Gastrocnemius medialis (tissue), 4 donors: ENCODE results near the gene CLHC1.

Experiments
- CTCF ChIP-seq, 5 experiments: fragments of 450-650 bp in 3 of 5; fragments of 200-600 bp in 2 of 5; sonication (generic) in 2 of 5; IDR thresholded peaks in 4 of 5; conservative IDR thresholded peaks in 1 of 5; 1 replicate in 4 of 5; 2 replicates in 1 of 5; pipeline ENCODE4 v1.5.1; 2016 to 2019; ENCODE audit warnings: antibody characterized with exemption in 5 of 5, mild to moderate bottlenecking in 3 of 5, moderate library complexity in 3 of 5
- POLR2A ChIP-seq, 2 donors: fragments of 450-650 bp; IDR thresholded peaks; one replicate each; pipeline ENCODE4 v1.6.1; 2017; ENCODE audit warnings: antibody characterized with exemption in 2 of 2, mild to moderate bottlenecking in 2 of 2, moderate library complexity in 2 of 2

- TF ChIP-seq POLR2A (IDR thresholded peaks at IDR 0.05) (no peak), CTCF (IDR thresholded peaks at IDR 0.05 in 4 of 5, conservative IDR thresholded peaks at IDR 0.05 in 1 of 5) (peak; percentile 16 to 61 (median 58))
Measured at GRCh38 chr2:55175254-55176093, 56.6 kb downstream of the CLHC1 start.
